ENCODE data around the gene THRSP.

- TF ChIP-seq CTCF (IDR thresholded peaks at IDR 0.05): no peak
- no peak for TF ChIP-seq POLR2A (IDR thresholded peaks at IDR 0.05; ENCODE audit: low read length)
- no peak for TF ChIP-seq CHD2 (IDR thresholded peaks at IDR 0.05; ENCODE audit: low read length, partially characterized antibody)
- no peak for TF ChIP-seq EP300 (IDR thresholded peaks at IDR 0.05)
- no peak for TF ChIP-seq SREBF2 (IDR thresholded peaks at IDR 0.05)
- TF ChIP-seq REST (IDR thresholded peaks at IDR 0.05): no peak
- TF ChIP-seq FOSL2 (IDR thresholded peaks at IDR 0.05): no peak
- TF ChIP-seq FOSL2 (CRISPR knock-in tag; IDR thresholded peaks at IDR 0.05): no peak
- no peak for TF ChIP-seq BHLHE40 (IDR thresholded peaks at IDR 0.05; ENCODE audit: low read depth, low read length)
- no peak for TF ChIP-seq ELK1 (IDR thresholded peaks at IDR 0.05; ENCODE audit: low read depth, low read length)
- no peak for TF ChIP-seq MAX (IDR thresholded peaks at IDR 0.05)
These were observed 2.4 kb upstream of the THRSP start for GRCh38 chr11:78061088-78061920.

Measured in A549 (cell line).